Upper lobe of right lung (tissue), 1 donor: ENCODE results near the gene ATL2. TPM values are rescaled to one million over a fixed set of nuclear protein-coding genes. Genes with fewer than 3 reads are reported as not detected.
"Not testable (repeated sequence)": the region's sequence is repeated elsewhere in the genome, so short reads cannot be mapped to it uniquely, and the experiment has no call there.

Source experiments
- ATAC-seq: fragments of 200-7000 bp; cut with Tn5 transposase; one replicate; pipeline ENCODE4 v1.9.1; 2020; ENCODE audit warnings: mild to moderate bottlenecking, moderate library complexity
- DNase-seq: peaks from one replicate; pipeline ENCODE4 v3.0.0-alpha.2; 2020
- H3K27ac ChIP-seq: fragments of 200-600 bp; one replicate; pipeline ENCODE4 v1.8.0; 2022
- H3K27me3 ChIP-seq: fragments of 200-600 bp; one replicate; pipeline ENCODE4 v1.8.0; 2022; ENCODE audit warnings: mild to moderate bottlenecking
- H3K36me3 ChIP-seq: fragments of 200-600 bp; one replicate; pipeline ENCODE4 v1.8.0; 2022
- H3K4me1 ChIP-seq: fragments of 200-600 bp; one replicate; pipeline ENCODE4 v1.8.0; 2022
- H3K4me3 ChIP-seq: fragments of 200-600 bp; one replicate; pipeline ENCODE4 v1.8.0; 2022; ENCODE audit warnings: mild to moderate bottlenecking
- H3K9me3 ChIP-seq: fragments of 200-600 bp; one replicate; pipeline ENCODE4 v1.8.0; 2022
- CTCF ChIP-seq: fragments of 200-600 bp; IDR thresholded peaks from one replicate; pipeline ENCODE4 v1.8.0; 2022; ENCODE audit warnings: antibody characterized with exemption
- intact Hi-C: fragments of 100-400 bp; cut with DNase I; formaldehyde crosslinking; loops from one replicate; pipeline ENCODE4 v1.11.0; 2022
- total RNA-seq: library from RNA; stranded (reverse); fragmentation: NEBNext Ultra II Directional; extraction: Animal tissue kit (Norgen Biotek cat#: 25700); gene quantifications from one replicate; pipeline ENCODE4 v1.2.1, GENCODE V29; 2021
- donor health status: DM: no; HTN: yes; CAD: no; lungs with severe emphysema.

Gene ATL2
- total RNA-seq, 1 donor from 2014 or later = 69.1 TPM

GRCh38 chr2:38330754-38331153, 46.3 kb downstream of the ATL2 start:
- ATAC-seq (no peak), DNase-seq (no peak)
- H3K4me3 ChIP-seq = no peak overlapping the region
- H3K36me3 ChIP-seq = no peaks in the 10 kb centered on the region
- intact Hi-C loops = no loop called here
- peaks cover 3% of the 10 kb centered on the region for H3K9me3 ChIP-seq
- TF ChIP-seq CTCF = no peak
- no peaks in the 10 kb centered on the region for H3K4me1 ChIP-seq
- no peaks in the 10 kb centered on the region for H3K27me3 ChIP-seq
- H3K27ac ChIP-seq = no peak overlapping the region

GRCh38 chr2:38327580-38327979, 49.5 kb downstream of the ATL2 start:
- ATAC-seq (no peak), DNase-seq (no peak)
- Histone ChIP-seq H3K4me3 (no peak overlapping the region), H3K36me3 (no peaks in the 10 kb centered on the region), H3K4me1 (no peaks in the 10 kb centered on the region), H3K9me3 (peaks cover 3% of the 10 kb centered on the region), H3K27me3 (no peaks in the 10 kb centered on the region), H3K27ac (no peak overlapping the region)
- intact Hi-C loops = no loop called here
- TF ChIP-seq CTCF = no peak

GRCh38 chr2:38323623-38324022, 53.5 kb downstream of the ATL2 start:
- Histone ChIP-seq H3K27me3 (no peaks in the 10 kb centered on the region), H3K4me3 (no peak overlapping the region), H3K36me3 (peaks cover 7% of the 10 kb centered on the region), H3K27ac (no peak overlapping the region), H3K9me3 (no peaks in the 10 kb centered on the region), H3K4me1 (no peaks in the 10 kb centered on the region)
- TF ChIP-seq CTCF = no peak
- intact Hi-C loops = no loop called here
- ATAC-seq = no peak
- no peak for DNase-seq

GRCh38 chr2:38322224-38322914, 54.7 kb downstream of the ATL2 start:
- no peaks in the 10 kb centered on the region for H3K4me1 ChIP-seq
- no peak overlapping the region for H3K27ac ChIP-seq
- H3K36me3 ChIP-seq = peaks cover 17% of the 10 kb centered on the region
- no peak for TF ChIP-seq CTCF
- intact Hi-C loops = no loop called here
- H3K27me3 ChIP-seq = no peaks in the 10 kb centered on the region
- DNase-seq (no peak), ATAC-seq (no peak)
- H3K9me3 ChIP-seq = no peaks in the 10 kb centered on the region
- no peak overlapping the region for H3K4me3 ChIP-seq

GRCh38 chr2:38319240-38319639, 57.8 kb downstream of the ATL2 start:
- H3K4me3 ChIP-seq, intact Hi-C loops, H3K27me3 ChIP-seq, H3K4me1 ChIP-seq, H3K9me3 ChIP-seq, H3K27ac ChIP-seq: not testable (repeated sequence)
- H3K36me3 ChIP-seq = peaks cover 26% of the 10 kb centered on the region
- peak; percentile 58 for DNase-seq
- ATAC-seq = peak; percentile 55

GRCh38 chr2:38317725-38318124, 59.3 kb downstream of the ATL2 start:
- no peak for TF ChIP-seq CTCF
- Histone ChIP-seq H3K36me3 (peaks cover 39% of the 10 kb centered on the region), H3K27me3 (no peaks in the 10 kb centered on the region), H3K9me3 (no peaks in the 10 kb centered on the region), H3K4me3 (no peak overlapping the region), H3K27ac (no peak overlapping the region), H3K4me1 (peaks cover 6% of the 10 kb centered on the region)
- intact Hi-C loops = no loop called here
- DNase-seq (no peak), ATAC-seq (no peak)
